ENCODE measurements around the gene TEX44.

TEX44 gene

GRCh38 chr2:231605607-231606091 lies 13.0 kb downstream of the TEX44 start:
- no peak for DNase-seq (ENCODE audit: low read depth)

GRCh38 chr2:231606941-231607340 lies 14.3 kb downstream of the TEX44 start:
- DNase-seq (ENCODE audit: low read depth), result no peak

GRCh38 chr2:231611273-231612108 lies 18.8 kb downstream of the TEX44 start:
- DNase-seq (ENCODE audit: low read depth), result no peak

- DNase-seq (ENCODE audit: low read depth), result no peak
Measured at GRCh38 chr2:231612109-231612455, 19.4 kb downstream of the TEX44 start.

- peak; percentile 78 for DNase-seq (ENCODE audit: low read depth)
Measured at GRCh38 chr2:231612456-231613330, 20.0 kb downstream of the TEX44 start.

GRCh38 chr2:231613331-231613662 lies 20.6 kb downstream of the TEX44 start:
- DNase-seq (ENCODE audit: low read depth), result no peak

GRCh38 chr2:231613663-231614558 lies 21.2 kb downstream of the TEX44 start:
- DNase-seq (ENCODE audit: low read depth), result peak; percentile 88

- DNase-seq (ENCODE audit: low read depth), result peak; percentile 61
Measured at GRCh38 chr2:231614559-231615057, 21.9 kb downstream of the TEX44 start.

- no peak for DNase-seq (ENCODE audit: low read depth)
Measured at GRCh38 chr2:231615058-231615671, 22.5 kb downstream of the TEX44 start.

- DNase-seq (ENCODE audit: low read depth), result no peak
Measured at GRCh38 chr2:231616296-231616695, 23.6 kb downstream of the TEX44 start.

- no peak for DNase-seq (ENCODE audit: low read depth)
Measured at GRCh38 chr2:231617059-231617926, 24.6 kb downstream of the TEX44 start.

GRCh38 chr2:231621051-231621879 lies 28.6 kb downstream of the TEX44 start:
- no peak for DNase-seq (ENCODE audit: low read depth)

GRCh38 chr2:231622963-231623362 lies 30.3 kb downstream of the TEX44 start:
- DNase-seq (ENCODE audit: low read depth), result no peak

- DNase-seq (ENCODE audit: low read depth), result no peak
Measured at GRCh38 chr2:231626449-231626848, 33.8 kb downstream of the TEX44 start.

GRCh38 chr2:231627384-231628120 lies 34.9 kb downstream of the TEX44 start:
- DNase-seq (ENCODE audit: low read depth), result no peak

- DNase-seq (ENCODE audit: low read depth), result no peak
Measured at GRCh38 chr2:231632559-231633142, 40.0 kb downstream of the TEX44 start.

- DNase-seq (ENCODE audit: low read depth), result no peak
Measured at GRCh38 chr2:231633241-231633976, 40.7 kb downstream of the TEX44 start.

- no peak for DNase-seq (ENCODE audit: low read depth)
Measured at GRCh38 chr2:231634412-231634811, 41.7 kb downstream of the TEX44 start.
